GM12892 (cell line): ENCODE measurements around the gene CDKAL1.

ENCODE experiments used
- POLR2A ChIP-seq: IDR thresholded peaks from 2 replicates; pipeline ENCODE4 v1.6.1; 2011; ENCODE audit warnings: low read depth, low read length, control low read depth
- TAF1 ChIP-seq: IDR thresholded peaks from 2 replicates; pipeline ENCODE4 v1.6.1; 2011; ENCODE audit warnings: low read depth, mild to moderate bottlenecking, control low read depth, low read length, borderline replicate concordance

DNA sequence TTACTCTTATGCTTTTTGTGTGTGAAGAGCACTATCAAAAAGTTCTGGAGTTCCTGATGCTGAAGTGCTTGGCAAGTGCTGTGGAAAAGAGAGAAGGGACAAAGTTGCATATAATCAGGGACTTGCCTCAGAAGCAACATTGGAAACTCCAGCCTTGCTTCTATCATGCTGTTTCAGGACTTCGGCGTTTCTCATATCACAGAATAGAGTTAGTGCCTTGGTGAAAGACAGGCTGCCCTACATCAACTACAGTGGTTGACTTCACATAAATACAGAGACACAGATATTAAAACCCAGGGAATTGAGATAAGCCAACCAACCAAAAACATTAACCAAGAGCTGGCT, 36.2 kb upstream of the CDKAL1 start:
- TF ChIP-seq TAF1, result no peak
- no peak for TF ChIP-seq POLR2A
